Astrocyte (in vitro differentiated cells and primary cell): ENCODE measurements around the gene EXOG. TPM values are rescaled to one million over a fixed set of nuclear protein-coding genes. Genes with fewer than 3 reads are reported as not detected.

Experiments
- DNase-seq: peaks from one replicate; pipeline ENCODE4 v3.0.0-alpha.2; 2010; ENCODE audit warnings: low read depth
- FAIRE-seq: peaks from 2 replicates; lab custom pipeline; 2011; peaks lifted over from hg19 to GRCh38; lab: Jason Lieb, UNC
- H2AFZ ChIP-seq: 2 replicates; pipeline ENCODE4 v1.6.0; 2012; ENCODE audit warnings: low read depth, low read length, inconsistent platforms
- H3K27ac ChIP-seq: 2 replicates; pipeline ENCODE4 v1.5.1; 2011; ENCODE audit warnings: low read depth, low read length, inconsistent platforms
- H3K27me3 ChIP-seq: 2 replicates; pipeline ENCODE4 v1.6.0; 2011; ENCODE audit warnings: low read length, inconsistent platforms; ENCODE audit not compliant: insufficient read depth
- H3K36me3 ChIP-seq: 2 replicates; pipeline ENCODE4 v1.5.1; 2011; ENCODE audit warnings: low read length, inconsistent platforms; ENCODE audit not compliant: insufficient read depth
- H3K4me1 ChIP-seq: 2 replicates; pipeline ENCODE4 v1.5.1; 2011; ENCODE audit warnings: low read length, inconsistent platforms; ENCODE audit not compliant: insufficient read depth
- H3K4me2 ChIP-seq: 2 replicates; pipeline ENCODE4 v1.6.0; 2012; ENCODE audit warnings: low read length, inconsistent platforms
- H3K4me3 ChIP-seq: 2 replicates; pipeline ENCODE4 v1.5.1; 2011; ENCODE audit warnings: low read depth, mild to moderate bottlenecking, low read length, inconsistent platforms; ENCODE audit not compliant: insufficient read depth
- H3K79me2 ChIP-seq: 2 replicates; pipeline ENCODE4 v1.6.0; 2012; ENCODE audit warnings: mild to moderate bottlenecking, low read length, inconsistent platforms; ENCODE audit not compliant: insufficient read depth
- H3K9ac ChIP-seq: 2 replicates; pipeline ENCODE4 v1.6.0; 2012; ENCODE audit warnings: mild to moderate bottlenecking, low read length, inconsistent platforms
- H3K9me3 ChIP-seq: 2 replicates; pipeline ENCODE4 v1.5.1; 2012; ENCODE audit warnings: low read depth, mild to moderate bottlenecking, low read length, inconsistent platforms; ENCODE audit not compliant: insufficient read depth
- H4K20me1 ChIP-seq: 2 replicates; pipeline ENCODE4 v1.6.0; 2012; ENCODE audit warnings: low read length, inconsistent platforms; ENCODE audit not compliant: insufficient read depth
- H3K27ac Mint-ChIP-seq: one replicate; pipeline ENCODE4 v1.8.0; 2021; ENCODE audit warnings: mild to moderate bottlenecking, mixed read lengths; ENCODE audit not compliant: unreplicated experiment
- H3K27me3 Mint-ChIP-seq: one replicate; pipeline ENCODE4 v1.8.0; 2021; ENCODE audit warnings: low read depth, mixed read lengths; ENCODE audit not compliant: unreplicated experiment
- H3K36me3 Mint-ChIP-seq: one replicate; pipeline ENCODE4 v1.8.0; 2021; ENCODE audit warnings: low read depth, mixed read lengths; ENCODE audit not compliant: unreplicated experiment
- H3K4me1 Mint-ChIP-seq: one replicate; pipeline ENCODE4 v1.8.0; 2021; ENCODE audit warnings: low read depth, mixed read lengths; ENCODE audit not compliant: unreplicated experiment
- H3K4me3 Mint-ChIP-seq: one replicate; pipeline ENCODE4 v1.8.0; 2021; ENCODE audit warnings: mild to moderate bottlenecking, moderate library complexity, mixed read lengths; ENCODE audit not compliant: unreplicated experiment
- H3K9me3 Mint-ChIP-seq: one replicate; pipeline ENCODE4 v1.8.0; 2021; ENCODE audit warnings: mild to moderate bottlenecking, mixed read lengths; ENCODE audit not compliant: unreplicated experiment
- EZH2 ChIP-seq: IDR thresholded peaks from 2 replicates; pipeline ENCODE4 v1.6.1; 2012; ENCODE audit warnings: mild to moderate bottlenecking, low read length, inconsistent platforms; ENCODE audit not compliant: insufficient read depth
- total RNA-seq: library from RNA; stranded (reverse); gene quantifications from 2 replicates; pipeline ENCODE4 v1.2.1, GENCODE V29; 2021
- TF ChIP-seq, protein P1 (sequence below): IDR thresholded peaks from 2 replicates; pipeline ENCODE4 v1.5.1; 2011; ENCODE audit warnings: low read depth, mild to moderate bottlenecking, inconsistent platforms, low read length, moderate library complexity; ENCODE audit not compliant: insufficient read depth

EXOG gene
- total RNA-seq, 1 donor from 2014 or later, result 11.5 TPM

GRCh38 chr3:38497031-38497430 is 891 bp downstream of the EXOG start:
- H3K4me1 ChIP-seq, result peaks cover 5% of the 10 kb centered on the region
- peak overlapping the region; percentile 93 for H3K9ac ChIP-seq
- no peaks in the 10 kb centered on the region for H3K27me3 ChIP-seq
- peak overlapping the region; percentile 98 for H2AFZ ChIP-seq
- H3K4me3 ChIP-seq, result peak overlapping the region; percentile 97
- H4K20me1 ChIP-seq, result no peaks in the 10 kb centered on the region
- DNase-seq, result peak; percentile 7
- Mint-ChIP-seq H3K27ac (no peak overlapping the region), H3K9me3 (no peaks in the 10 kb centered on the region), H3K4me1 (peaks cover 4% of the 10 kb centered on the region), H3K4me3 (peak overlapping the region; percentile 98), H3K27me3 (no peaks in the 10 kb centered on the region), H3K36me3 (no peaks in the 10 kb centered on the region)
- FAIRE-seq, result peak; percentile 37
- peaks cover 15% of the 10 kb centered on the region for H3K36me3 ChIP-seq
- H3K9me3 ChIP-seq, result no peaks in the 10 kb centered on the region
- TF ChIP-seq, protein P1, sequence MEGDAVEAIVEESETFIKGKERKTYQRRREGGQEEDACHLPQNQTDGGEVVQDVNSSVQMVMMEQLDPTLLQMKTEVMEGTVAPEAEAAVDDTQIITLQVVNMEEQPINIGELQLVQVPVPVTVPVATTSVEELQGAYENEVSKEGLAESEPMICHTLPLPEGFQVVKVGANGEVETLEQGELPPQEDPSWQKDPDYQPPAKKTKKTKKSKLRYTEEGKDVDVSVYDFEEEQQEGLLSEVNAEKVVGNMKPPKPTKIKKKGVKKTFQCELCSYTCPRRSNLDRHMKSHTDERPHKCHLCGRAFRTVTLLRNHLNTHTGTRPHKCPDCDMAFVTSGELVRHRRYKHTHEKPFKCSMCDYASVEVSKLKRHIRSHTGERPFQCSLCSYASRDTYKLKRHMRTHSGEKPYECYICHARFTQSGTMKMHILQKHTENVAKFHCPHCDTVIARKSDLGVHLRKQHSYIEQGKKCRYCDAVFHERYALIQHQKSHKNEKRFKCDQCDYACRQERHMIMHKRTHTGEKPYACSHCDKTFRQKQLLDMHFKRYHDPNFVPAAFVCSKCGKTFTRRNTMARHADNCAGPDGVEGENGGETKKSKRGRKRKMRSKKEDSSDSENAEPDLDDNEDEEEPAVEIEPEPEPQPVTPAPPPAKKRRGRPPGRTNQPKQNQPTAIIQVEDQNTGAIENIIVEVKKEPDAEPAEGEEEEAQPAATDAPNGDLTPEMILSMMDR, result no peak
- no peak for TF ChIP-seq EZH2
- H3K4me2 ChIP-seq, result peak overlapping the region; percentile 93
- H3K79me2 ChIP-seq, result peaks cover 21% of the 10 kb centered on the region
- H3K27ac ChIP-seq, result peak overlapping the region; percentile 83

DNA sequence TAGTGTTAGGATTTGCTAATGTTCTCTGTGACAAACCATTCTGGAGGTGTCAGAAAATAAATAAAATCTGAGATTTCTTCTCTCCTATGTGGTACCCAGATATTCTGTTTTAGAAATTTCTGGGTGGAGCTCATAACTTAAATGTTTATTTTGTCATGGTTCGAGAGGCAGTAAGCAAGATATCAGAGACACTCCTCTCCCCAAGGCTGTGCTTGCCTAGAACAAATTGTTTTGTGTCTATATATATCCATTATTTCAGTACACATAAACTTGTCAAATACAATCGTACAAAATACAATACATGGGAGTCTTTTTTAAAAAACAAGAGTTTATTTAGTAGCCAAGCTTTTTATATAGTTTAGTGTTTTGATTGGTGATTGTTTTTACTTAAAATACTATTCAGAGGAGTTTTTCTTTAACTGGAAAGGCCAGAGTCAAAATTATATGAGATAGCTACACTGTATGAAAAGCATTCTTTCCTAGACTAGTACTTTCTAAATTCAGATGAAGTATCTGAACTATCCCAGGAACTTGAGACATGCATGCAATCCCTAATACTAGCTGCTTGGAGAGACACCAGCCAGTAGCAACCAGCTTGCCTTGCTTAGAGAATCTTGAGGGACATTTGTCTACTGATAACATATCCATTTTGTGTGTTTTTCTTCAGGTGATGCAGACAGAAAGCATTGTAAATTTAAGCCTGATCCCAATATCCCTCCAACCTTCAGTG is 4.7 kb downstream of the EXOG start:
- no peak overlapping the region for H3K4me3 Mint-ChIP-seq
- Histone ChIP-seq H3K36me3 (peaks cover 26% of the 10 kb centered on the region), H3K9ac (no peak overlapping the region), H3K27ac (no peak overlapping the region), H3K4me1 (peaks cover 2% of the 10 kb centered on the region), H3K4me3 (no peak overlapping the region), H3K27me3 (no peaks in the 10 kb centered on the region), H3K79me2 (peaks cover 21% of the 10 kb centered on the region), H2AFZ (no peak overlapping the region), H3K4me2 (no peak overlapping the region), H3K9me3 (no peaks in the 10 kb centered on the region), H4K20me1 (no peaks in the 10 kb centered on the region)
- FAIRE-seq (no peak), DNase-seq (no peak)
- H3K4me1 Mint-ChIP-seq, result peaks cover 4% of the 10 kb centered on the region
- no peak overlapping the region for H3K27ac Mint-ChIP-seq
- TF ChIP-seq, protein P1, result no peak
- TF ChIP-seq EZH2, result no peak
- H3K36me3 Mint-ChIP-seq, result peaks cover 2% of the 10 kb centered on the region
- no peaks in the 10 kb centered on the region for H3K27me3 Mint-ChIP-seq
- H3K9me3 Mint-ChIP-seq, result no peaks in the 10 kb centered on the region

DNA sequence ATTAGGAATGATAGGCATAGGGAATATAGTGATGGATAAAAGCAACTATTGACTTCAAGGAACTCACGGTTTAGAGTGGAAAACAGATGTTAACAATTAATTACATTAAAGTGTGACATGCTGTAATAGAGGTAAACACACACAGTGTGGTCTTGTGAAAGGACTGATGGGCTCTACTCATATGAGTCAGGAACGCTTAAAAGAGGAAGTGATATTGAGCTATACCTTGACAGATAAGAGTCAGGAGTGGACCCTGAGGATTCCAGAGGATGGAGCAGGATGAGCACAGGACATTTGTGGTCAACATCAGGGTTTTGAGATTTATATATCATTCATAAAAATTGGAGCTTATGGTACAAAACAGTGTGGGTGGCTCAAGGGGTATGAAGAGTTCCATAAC is 11.0 kb downstream of the EXOG start:
- no peak overlapping the region for H3K4me3 ChIP-seq
- no peaks in the 10 kb centered on the region for H3K9me3 ChIP-seq
- TF ChIP-seq EZH2, result no peak
- no peaks in the 10 kb centered on the region for H3K4me1 Mint-ChIP-seq
- no peak overlapping the region for H3K4me2 ChIP-seq
- no peak overlapping the region for H2AFZ ChIP-seq
- no peaks in the 10 kb centered on the region for H4K20me1 ChIP-seq
- peaks cover 21% of the 10 kb centered on the region for H3K36me3 ChIP-seq
- DNase-seq, result no peak
- no peaks in the 10 kb centered on the region for H3K27me3 ChIP-seq
- no peaks in the 10 kb centered on the region for H3K79me2 ChIP-seq
- H3K9me3 Mint-ChIP-seq, result no peaks in the 10 kb centered on the region
- H3K36me3 Mint-ChIP-seq, result peaks cover 2% of the 10 kb centered on the region
- H3K4me3 Mint-ChIP-seq, result no peak overlapping the region
- no peak overlapping the region for H3K27ac ChIP-seq
- H3K4me1 ChIP-seq, result no peaks in the 10 kb centered on the region
- no peak overlapping the region for H3K27ac Mint-ChIP-seq
- no peak for FAIRE-seq
- no peaks in the 10 kb centered on the region for H3K27me3 Mint-ChIP-seq
- H3K9ac ChIP-seq, result no peak overlapping the region
